CD4-positive, alpha-beta memory T cell (primary cell): ENCODE measurements around the gene R3HDML. TPM values are rescaled to one million over a fixed set of nuclear protein-coding genes. Genes with fewer than 3 reads are reported as not detected.

Source experiments
- CTCF ChIA-PET: fragments of 350-600 bp; sonication (Branson Sonifier 250); formaldehyde crosslinking; loops from one replicate; lab custom pipeline; 2021; ENCODE audit warnings: inconsistent platforms; ENCODE audit not compliant: partially characterized antibody; lab: Charles Lee
- POLR2A ChIA-PET: fragments of 350-600 bp; sonication (Branson Sonifier 250); formaldehyde crosslinking; loops from one replicate; lab custom pipeline; 2021; ENCODE audit not compliant: partially characterized antibody; lab: Charles Lee
- DNase-seq, 5 donors: peaks; one replicate each; pipeline versions ENCODE4 v3.0.0 to v3.0.0-alpha.2; 2020 to 2022; ENCODE audit warnings: mixed read lengths in 1 of 5
- H3K27ac ChIP-seq: one replicate; pipeline ENCODE4 v1.7.0; 2013; ENCODE audit warnings: low read depth, low read length
- H3K27me3 ChIP-seq: 2 replicates; pipeline ENCODE4 v1.7.0; 2013; ENCODE audit warnings: mild to moderate bottlenecking, low read length, moderate library complexity; ENCODE audit not compliant: insufficient read depth
- H3K36me3 ChIP-seq: 2 replicates; pipeline ENCODE4 v1.7.0; 2013; ENCODE audit warnings: mild to moderate bottlenecking, low read length, moderate library complexity; ENCODE audit not compliant: insufficient read depth
- H3K4me1 ChIP-seq: 2 replicates; pipeline ENCODE4 v1.7.0; 2013; ENCODE audit warnings: mild to moderate bottlenecking, low read length, moderate library complexity; ENCODE audit not compliant: insufficient read depth
- H3K4me3 ChIP-seq, 2 donors: one replicate each; pipeline ENCODE4 v1.7.0; 2013; ENCODE audit warnings: low read length in 2 of 2, mild to moderate bottlenecking in 1 of 2
- H3K9me3 ChIP-seq, 2 donors: one replicate each; pipeline ENCODE4 v1.7.0; 2013; ENCODE audit warnings: low read length in 2 of 2, control low read depth in 1 of 2; ENCODE audit not compliant: control insufficient read depth in 1 of 2
- H3K27ac Mint-ChIP-seq, 7 donors: one replicate each; pipeline ENCODE4 v1.8.0; 2020 to 2021; ENCODE audit warnings: mixed read lengths in 7 of 7, mild to moderate bottlenecking in 6 of 7, inconsistent platforms in 3 of 7, moderate library complexity in 3 of 7
- H3K27me3 Mint-ChIP-seq, 2 donors: one replicate each; pipeline ENCODE4 v1.8.0; 2020 to 2021; ENCODE audit warnings: mixed read lengths in 2 of 2
- H3K36me3 Mint-ChIP-seq, 2 donors: one replicate each; pipeline ENCODE4 v1.8.0; 2020 to 2021; ENCODE audit warnings: mixed read lengths in 2 of 2, inconsistent platforms in 1 of 2, mild to moderate bottlenecking in 1 of 2
- H3K4me1 Mint-ChIP-seq, 4 donors: one replicate each; pipeline ENCODE4 v1.8.0; 2020 to 2021; ENCODE audit warnings: mixed read lengths in 4 of 4, mild to moderate bottlenecking in 1 of 4
- H3K4me3 Mint-ChIP-seq, 8 donors: one replicate each; pipeline ENCODE4 v1.8.0; 2020 to 2021; ENCODE audit warnings: mixed read lengths in 8 of 8, mild to moderate bottlenecking in 7 of 8, moderate library complexity in 6 of 8, inconsistent platforms in 3 of 8
- H3K9me3 Mint-ChIP-seq, 8 donors: one replicate each; pipeline ENCODE4 v1.8.0; 2020 to 2021; ENCODE audit warnings: mixed read lengths in 8 of 8, mild to moderate bottlenecking in 5 of 8, inconsistent platforms in 3 of 8, moderate library complexity in 1 of 8
- intact Hi-C: fragments of 100-400 bp; cut with micrococcal nuclease; formaldehyde crosslinking; loops from one replicate; pipeline ENCODE4 v1.15.1; 2023
- polyA plus RNA-seq, 2 donors: library from polyadenylated mRNA; unstranded; fragments of 300-500 nt; fragmentation: Illumina TruSeq; gene quantifications; one replicate each; pipeline ENCODE4 v1.2.3, GENCODE V29; 2021
- total RNA-seq, 2 experiments: library from RNA; stranded (reverse); gene quantifications; one replicate each; pipeline ENCODE4 v1.2.3, GENCODE V29; 2021

Gene R3HDML
- total and polyA plus RNA-seq, 4 experiments from 2014 or later: not detected

DNA sequence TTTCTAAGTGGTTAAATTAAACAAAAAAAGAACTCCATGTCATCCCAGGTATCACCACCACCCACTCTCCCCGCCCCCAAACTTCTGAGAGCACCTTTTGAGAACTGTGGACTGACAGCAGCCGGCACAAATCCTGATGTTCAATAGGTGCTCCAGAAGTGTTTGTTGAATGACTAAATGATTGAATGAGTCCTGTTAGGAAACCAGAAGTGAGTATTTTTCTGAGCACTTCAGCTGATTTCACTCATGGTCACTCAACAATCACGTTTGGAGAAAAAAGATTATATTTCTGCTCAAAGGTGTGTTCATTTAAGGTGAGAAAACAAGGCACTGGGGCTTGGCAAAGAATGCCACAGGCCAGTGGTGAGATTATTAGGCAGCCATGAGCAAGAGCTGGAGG, 12.5 kb downstream of the R3HDML start:
- Histone ChIP-seq H3K4me3 (no peak overlapping the region), H3K36me3 (no peaks in the 10 kb centered on the region), H3K27ac (no peak overlapping the region), H3K9me3 (no peaks in the 10 kb centered on the region), H3K4me1 (no peaks in the 10 kb centered on the region), H3K27me3 (no peaks in the 10 kb centered on the region)
- ChIA-PET CTCF (no interaction called here), POLR2A (no interaction called here)
- Mint-ChIP-seq H3K36me3 (no peaks in the 10 kb centered on the region), H3K9me3 (no peaks in the 10 kb centered on the region), H3K27ac (no peak overlapping the region), H3K27me3 (peaks cover 2% of the 10 kb centered on the region in 2 donors), H3K4me3 (no peak overlapping the region), H3K4me1 (peaks cover 0 to 4% (median 0%) of the 10 kb centered on the region in 4 donors)
- DNase-seq: no peak
- intact Hi-C loops: no loop called here

DNA sequence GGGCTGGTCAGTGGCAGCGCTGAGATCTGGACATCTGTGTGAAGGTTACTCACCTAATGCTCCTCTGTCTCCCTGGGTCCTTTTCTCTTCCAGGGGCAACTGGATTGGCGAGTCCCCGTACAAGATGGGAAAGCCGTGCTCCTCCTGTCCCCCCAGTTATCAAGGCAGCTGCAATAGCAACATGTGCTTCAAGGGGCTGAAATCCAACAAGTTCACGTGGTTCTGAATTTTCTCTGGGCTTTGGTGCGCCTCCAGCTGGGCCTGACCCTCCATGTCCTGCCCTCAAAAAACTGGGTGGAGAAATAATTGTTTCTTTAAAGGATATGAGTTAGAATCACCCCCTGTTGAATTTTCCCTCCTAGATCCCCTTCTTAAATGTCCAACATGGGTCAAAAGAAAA, 13.7 kb downstream of the R3HDML start:
- no peak overlapping the region for H3K4me3 ChIP-seq
- no peaks in the 10 kb centered on the region for H3K36me3 Mint-ChIP-seq
- no peak overlapping the region for H3K27ac Mint-ChIP-seq
- H3K27me3 Mint-ChIP-seq: peaks cover 3 to 6% of the 10 kb centered on the region in 2 donors
- H3K4me3 Mint-ChIP-seq: no peak overlapping the region
- no peaks in the 10 kb centered on the region for H3K27me3 ChIP-seq
- DNase-seq: no peak
- no peaks in the 10 kb centered on the region for H3K9me3 ChIP-seq
- no peak overlapping the region for H3K27ac ChIP-seq
- no peaks in the 10 kb centered on the region for H3K9me3 Mint-ChIP-seq
- POLR2A ChIA-PET: no interaction called here
- no peaks in the 10 kb centered on the region for H3K4me1 ChIP-seq
- no peaks in the 10 kb centered on the region for H3K36me3 ChIP-seq
- intact Hi-C loops: no loop called here
- CTCF ChIA-PET: no interaction called here
- H3K4me1 Mint-ChIP-seq: peaks cover 0 to 4% (median 0%) of the 10 kb centered on the region in 4 donors

DNA sequence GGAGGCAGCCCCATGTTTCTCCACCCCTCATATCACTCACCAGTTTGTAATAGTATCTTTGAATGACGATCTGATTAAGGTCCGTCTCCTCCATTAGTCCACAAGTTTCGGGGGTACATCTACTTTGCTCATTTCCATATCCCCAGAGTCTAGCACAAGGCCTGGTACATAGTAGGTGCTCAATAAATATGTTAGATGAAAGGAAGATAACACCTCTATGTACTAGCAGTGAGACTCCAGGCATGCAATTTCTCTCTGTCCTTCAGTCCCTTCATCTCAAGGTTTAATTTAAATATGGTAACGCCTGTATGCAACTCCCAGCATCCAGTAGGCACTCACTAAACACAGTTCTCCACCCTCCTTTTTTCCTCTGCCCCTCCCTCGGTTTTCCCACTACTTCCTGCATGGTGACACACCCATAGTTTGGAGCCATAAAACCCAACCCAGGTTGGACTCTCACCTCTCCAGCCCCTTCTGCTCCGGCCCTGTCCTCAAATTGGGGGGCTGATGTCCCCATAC, 18.2 kb downstream of the R3HDML start:
- Histone ChIP-seq H3K36me3 (no peaks in the 10 kb centered on the region), H3K4me3 (no peak overlapping the region), H3K27ac (no peak overlapping the region), H3K27me3 (no peaks in the 10 kb centered on the region), H3K9me3 (no peaks in the 10 kb centered on the region), H3K4me1 (no peaks in the 10 kb centered on the region)
- intact Hi-C loops: no loop called here
- H3K4me3 Mint-ChIP-seq: no peak overlapping the region
- H3K9me3 Mint-ChIP-seq: no peaks in the 10 kb centered on the region
- no peak for DNase-seq
- H3K27me3 Mint-ChIP-seq: peaks cover 4 to 5% of the 10 kb centered on the region in 2 donors
- ChIA-PET POLR2A (no interaction called here), CTCF (no interaction called here)
- peaks cover 0 to 4% (median 0%) of the 10 kb centered on the region in 4 donors for H3K4me1 Mint-ChIP-seq
- no peaks in the 10 kb centered on the region for H3K36me3 Mint-ChIP-seq
- no peak overlapping the region for H3K27ac Mint-ChIP-seq

DNA sequence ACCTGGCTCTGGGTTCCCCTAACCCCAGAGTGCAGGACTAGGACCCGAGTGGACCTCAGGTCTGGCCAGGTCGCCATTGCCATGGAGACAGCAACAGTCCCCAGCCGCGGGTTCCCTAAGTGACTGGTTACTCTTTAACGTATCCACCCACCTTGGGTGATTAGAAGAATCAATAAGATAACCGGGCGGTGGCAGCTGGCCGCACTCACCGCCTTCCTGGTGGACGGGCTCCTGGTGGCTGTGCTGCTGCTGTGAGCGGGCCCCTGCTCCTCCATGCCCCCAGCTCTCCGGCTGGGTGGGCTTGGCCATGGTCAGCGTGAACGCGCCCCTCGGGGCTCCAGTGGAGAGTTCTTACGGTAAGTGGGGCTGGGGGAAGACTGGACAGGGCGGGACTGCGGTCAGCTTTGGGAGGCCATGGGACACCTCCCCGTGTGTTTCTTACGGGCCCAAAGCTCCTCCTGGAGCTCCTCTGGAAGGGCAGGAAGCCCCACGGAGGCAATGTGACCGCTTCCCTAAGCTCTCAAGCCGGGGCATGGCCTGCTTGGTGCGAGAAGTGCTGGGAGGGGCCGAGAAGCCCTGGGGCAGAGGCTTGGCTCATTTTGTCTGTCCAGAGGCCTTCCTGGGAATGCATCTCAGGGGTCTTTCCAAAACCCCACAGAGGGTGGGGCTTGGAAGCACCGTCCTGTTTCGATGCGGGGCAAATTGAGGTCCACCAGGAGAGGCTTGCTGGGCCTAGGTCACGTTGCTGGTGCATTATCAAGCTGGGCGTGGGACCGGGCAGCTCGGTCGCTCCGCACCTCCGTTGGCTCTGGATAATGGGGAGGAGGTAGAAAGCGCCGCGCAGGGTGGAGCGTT, 18.9 kb downstream of the R3HDML start, which contains the start of gene HNF4A:
HNF4A (plus strand) TSS at position 202 of the 855 bp plus-strand sequence; CDS start at position 308, 106 bp downstream.
- ChIA-PET CTCF (no interaction called here), POLR2A (no interaction called here)
- Mint-ChIP-seq H3K9me3 (no peaks in the 10 kb centered on the region), H3K27me3 (peaks cover 4 to 6% of the 10 kb centered on the region in 2 donors), H3K4me3 (no peak within 1 kb of the TSS), H3K36me3 (no peaks in the 10 kb centered on the region), H3K27ac (no peak within 1 kb of the TSS), H3K4me1 (peaks cover 0 to 4% (median 0%) of the 10 kb centered on the region in 4 donors)
- H3K9me3 ChIP-seq: no peaks in the 10 kb centered on the region
- H3K36me3 ChIP-seq: no peaks in the 10 kb centered on the region
- H3K4me1 ChIP-seq: no peaks in the 10 kb centered on the region
- no peak for DNase-seq
- H3K4me3 ChIP-seq: no peak within 1 kb of the TSS
- no peaks in the 10 kb centered on the region for H3K27me3 ChIP-seq
- no peak within 1 kb of the TSS for H3K27ac ChIP-seq
- intact Hi-C loops: no loop called here

DNA sequence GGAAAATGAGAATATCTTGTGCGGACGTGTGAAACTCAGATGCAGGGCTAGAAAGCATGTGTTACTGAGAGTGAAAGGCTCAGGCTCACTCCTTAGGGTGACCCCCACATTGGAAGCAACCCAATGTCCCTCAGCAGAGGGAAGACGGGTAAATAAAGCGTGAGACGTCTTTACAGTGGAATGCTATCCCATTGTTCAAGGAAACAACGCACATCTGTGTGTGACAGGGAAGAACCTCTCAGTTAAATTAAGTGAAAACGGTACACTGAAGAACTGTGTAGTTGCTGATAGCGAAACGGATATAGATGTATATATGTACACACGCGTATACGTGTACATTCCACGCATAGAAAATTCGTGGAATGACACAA, 19.5 kb downstream of the R3HDML start:
- Histone ChIP-seq H3K4me3 (no peak overlapping the region), H3K27ac (no peak overlapping the region), H3K36me3 (no peaks in the 10 kb centered on the region), H3K27me3 (no peaks in the 10 kb centered on the region), H3K4me1 (no peaks in the 10 kb centered on the region), H3K9me3 (no peaks in the 10 kb centered on the region)
- Mint-ChIP-seq H3K27me3 (peaks cover 4 to 6% of the 10 kb centered on the region in 2 donors), H3K4me1 (peaks cover 0 to 4% (median 0%) of the 10 kb centered on the region in 4 donors), H3K9me3 (no peaks in the 10 kb centered on the region), H3K27ac (no peak overlapping the region), H3K4me3 (no peak overlapping the region), H3K36me3 (no peaks in the 10 kb centered on the region)
- ChIA-PET POLR2A (no interaction called here), CTCF (no interaction called here)
- no peak for DNase-seq
- intact Hi-C loops: no loop called here

DNA sequence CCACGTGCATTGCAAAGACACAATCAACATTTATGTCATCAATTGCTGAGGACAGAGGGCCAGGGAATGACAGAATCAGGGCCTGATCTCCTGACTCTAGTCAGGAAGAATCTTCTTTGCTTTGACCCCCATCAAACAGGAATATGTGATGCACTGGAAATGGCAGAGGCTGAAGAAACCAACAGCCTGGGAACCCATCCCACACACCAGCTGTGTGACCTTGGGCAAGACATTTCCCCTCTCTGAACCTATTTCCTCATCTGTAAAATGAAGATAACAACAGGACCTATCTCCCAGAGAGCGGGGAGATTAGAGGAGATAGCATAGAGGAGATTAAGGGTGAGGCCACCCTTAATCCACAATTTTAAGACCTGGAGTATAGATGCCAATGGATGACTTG, 20.2 kb downstream of the R3HDML start:
- H3K27me3 Mint-ChIP-seq: peaks cover 4 to 6% of the 10 kb centered on the region in 2 donors
- no peaks in the 10 kb centered on the region for H3K9me3 ChIP-seq
- no peak overlapping the region for H3K27ac Mint-ChIP-seq
- no peak for DNase-seq
- H3K36me3 Mint-ChIP-seq: no peaks in the 10 kb centered on the region
- H3K9me3 Mint-ChIP-seq: no peaks in the 10 kb centered on the region
- H3K27me3 ChIP-seq: no peaks in the 10 kb centered on the region
- no peak overlapping the region for H3K4me3 ChIP-seq
- intact Hi-C loops: no loop called here
- no peak overlapping the region for H3K4me3 Mint-ChIP-seq
- no peaks in the 10 kb centered on the region for H3K4me1 ChIP-seq
- no peaks in the 10 kb centered on the region for H3K36me3 ChIP-seq
- ChIA-PET CTCF (no interaction called here), POLR2A (no interaction called here)
- no peaks in the 10 kb centered on the region for H3K4me1 Mint-ChIP-seq
- no peak overlapping the region for H3K27ac ChIP-seq

DNA sequence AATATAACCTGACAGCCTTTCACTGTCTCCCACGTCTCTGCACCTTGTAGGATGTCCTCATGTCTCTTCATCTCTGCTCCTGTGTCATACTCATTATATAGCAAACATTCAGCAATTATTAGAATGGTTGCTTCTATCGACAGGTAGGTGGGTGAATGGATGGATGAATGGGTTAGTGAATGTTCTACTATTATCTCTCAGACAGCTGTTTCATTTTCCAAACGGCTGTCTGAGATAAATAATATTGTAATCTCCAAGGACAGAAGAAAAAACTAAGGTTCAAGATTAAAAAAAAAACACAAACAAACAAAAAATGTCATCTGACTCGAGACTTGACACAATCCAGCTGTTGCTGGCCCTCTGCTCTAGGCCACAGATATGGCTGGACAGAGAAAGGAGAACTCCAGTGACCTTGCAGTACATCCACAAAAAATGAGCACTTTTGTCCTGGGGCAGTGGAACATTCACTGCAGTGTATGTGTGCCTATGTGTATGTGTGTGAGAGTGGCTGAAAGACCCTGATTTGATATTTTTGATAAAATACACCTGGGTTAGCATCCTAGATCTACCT, 20.8 kb downstream of the R3HDML start:
- H3K4me1 ChIP-seq: no peaks in the 10 kb centered on the region
- no peaks in the 10 kb centered on the region for H3K4me1 Mint-ChIP-seq
- H3K4me3 Mint-ChIP-seq: no peak overlapping the region
- intact Hi-C loops: no loop called here
- H3K9me3 ChIP-seq: no peaks in the 10 kb centered on the region
- H3K27me3 Mint-ChIP-seq: peaks cover 4 to 6% of the 10 kb centered on the region in 2 donors
- no peaks in the 10 kb centered on the region for H3K27me3 ChIP-seq
- H3K36me3 ChIP-seq: no peaks in the 10 kb centered on the region
- no peak overlapping the region for H3K27ac ChIP-seq
- no peaks in the 10 kb centered on the region for H3K9me3 Mint-ChIP-seq
- POLR2A ChIA-PET: no interaction called here
- CTCF ChIA-PET: interaction anchor here (0.9 kb wide), 1 partner anchor 47 kb away, joined by 3 read pairs; the partner anchor contains the start of gene FITM2
- no peak overlapping the region for H3K27ac Mint-ChIP-seq
- H3K36me3 Mint-ChIP-seq: no peaks in the 10 kb centered on the region
- DNase-seq: no peak
- no peak overlapping the region for H3K4me3 ChIP-seq
